Fibroblast of mammary gland (primary cell): ENCODE data around the gene PRKAR1B.

Experiments used
- DNase-seq: peaks from one replicate; pipeline ENCODE4 v3.0.0-alpha.2; 2010; ENCODE audit warnings: low read depth
- H3K4me3 ChIP-seq: 2 replicates; pipeline ENCODE4 v1.5.1; 2011; ENCODE audit warnings: low read depth, mild to moderate bottlenecking, low read length, moderate library complexity; ENCODE audit not compliant: control insufficient read depth
- CTCF ChIP-seq: conservative IDR thresholded peaks from 2 replicates; pipeline ENCODE4 v1.5.1; 2011; ENCODE audit warnings: low read depth, low read length, inconsistent platforms; ENCODE audit not compliant: control insufficient read depth, insufficient read depth

The PRKAR1B gene

GRCh38 chr7:703049-703448, 24.0 kb downstream of the PRKAR1B start:
- DNase-seq, result no peak
- H3K4me3 ChIP-seq, result no peak overlapping the region
- no peak for TF ChIP-seq CTCF

- H3K4me3 ChIP-seq, result no peak overlapping the region
- no peak for DNase-seq
- no peak for TF ChIP-seq CTCF
Measured at GRCh38 chr7:701086-701671, 25.9 kb downstream of the PRKAR1B start.

GRCh38 chr7:699476-700170, 27.5 kb downstream of the PRKAR1B start:
- no peak for TF ChIP-seq CTCF
- no peak for DNase-seq
- H3K4me3 ChIP-seq, result no peak overlapping the region

- TF ChIP-seq CTCF, result no peak
- H3K4me3 ChIP-seq, result no peak overlapping the region
- DNase-seq, result no peak
Measured at GRCh38 chr7:698515-699475, 28.3 kb downstream of the PRKAR1B start.

GRCh38 chr7:696812-697551, 30.1 kb downstream of the PRKAR1B start:
- no peak for DNase-seq
- no peak for TF ChIP-seq CTCF

GRCh38 chr7:696426-696811, 30.7 kb downstream of the PRKAR1B start:
- TF ChIP-seq CTCF, result no peak
- no peak for DNase-seq
- no peak overlapping the region for H3K4me3 ChIP-seq

More at GRCh38 chr7:696812-697551, 30.1 kb downstream of the PRKAR1B start:
- no peak overlapping the region for H3K4me3 ChIP-seq
